ENCODE measurements around the gene NAP1L5.

NAP1L5 gene

GRCh38 chr4:88722276-88722780 lies 24.7 kb upstream of the NAP1L5 start:
- no peak for DNase-seq

GRCh38 chr4:88720451-88721428 lies 23.1 kb upstream of the NAP1L5 start:
- no peak for DNase-seq

GRCh38 chr4:88719381-88719780 lies 21.8 kb upstream of the NAP1L5 start:
- no peak for DNase-seq

- DNase-seq, result no peak
These were observed 20.5 kb upstream of the NAP1L5 start for GRCh38 chr4:88718098-88718497.

- no peak for DNase-seq
These were observed 16.2 kb upstream of the NAP1L5 start for GRCh38 chr4:88713782-88714181.

- no peak for DNase-seq
These were observed 12.4 kb upstream of the NAP1L5 start for GRCh38 chr4:88709989-88710388.

- DNase-seq, result no peak
These were observed 8.9 kb upstream of the NAP1L5 start for GRCh38 chr4:88706574-88706973.

GRCh38 chr4:88705805-88706492 lies 8.3 kb upstream of the NAP1L5 start:
- no peak for DNase-seq

GRCh38 chr4:88705223-88705622 lies 7.6 kb upstream of the NAP1L5 start:
- no peak for DNase-seq

GRCh38 chr4:88702782-88703181 lies 5.2 kb upstream of the NAP1L5 start:
- peak in 1 of 2 donors; percentile 9 for DNase-seq

- no peak for DNase-seq
These were observed 890 bp upstream of the NAP1L5 start for GRCh38 chr4:88698519-88698918.

- no peak for DNase-seq
These were observed 488 bp downstream of the NAP1L5 start for GRCh38 chr4:88697141-88697540.

GRCh38 chr4:88696630-88697029 lies 999 bp downstream of the NAP1L5 start:
- no peak for DNase-seq

- DNase-seq, result no peak
These were observed 3.8 kb downstream of the NAP1L5 start for GRCh38 chr4:88693792-88694191.

GRCh38 chr4:88690355-88690754 lies 7.3 kb downstream of the NAP1L5 start:
- DNase-seq, result no peak

- no peak for DNase-seq
These were observed 16.4 kb downstream of the NAP1L5 start for GRCh38 chr4:88681209-88681608.

GRCh38 chr4:88675543-88675942 lies 22.1 kb downstream of the NAP1L5 start:
- no peak for DNase-seq

GRCh38 chr4:88674979-88675378 lies 22.6 kb downstream of the NAP1L5 start:
- DNase-seq, result no peak

GRCh38 chr4:88674565-88674964 lies 23.1 kb downstream of the NAP1L5 start:
- no peak for DNase-seq

- no peak for DNase-seq
These were observed 23.7 kb downstream of the NAP1L5 start for GRCh38 chr4:88673886-88674285.

- DNase-seq, result no peak
These were observed 24.6 kb downstream of the NAP1L5 start for GRCh38 chr4:88672987-88673386.

- no peak for DNase-seq
These were observed 35.9 kb downstream of the NAP1L5 start for GRCh38 chr4:88661739-88662138.

- DNase-seq, result no peak
These were observed 37.0 kb downstream of the NAP1L5 start for GRCh38 chr4:88660446-88661294.
